HG02678 (cell line): ENCODE measurements around the gene NSMCE1.
A peak's percentile ranks its signal among the peaks of the same experiment; 100 is the strongest.

Source experiments
- ATAC-seq: cut with Tn5 transposase; IDR thresholded peaks from one replicate; pipeline ENCODE4 v1.9.1; 2021; ENCODE audit warnings: mild to moderate bottlenecking, moderate library complexity; ENCODE audit not compliant: unreplicated experiment

NSMCE1 gene, protein sequence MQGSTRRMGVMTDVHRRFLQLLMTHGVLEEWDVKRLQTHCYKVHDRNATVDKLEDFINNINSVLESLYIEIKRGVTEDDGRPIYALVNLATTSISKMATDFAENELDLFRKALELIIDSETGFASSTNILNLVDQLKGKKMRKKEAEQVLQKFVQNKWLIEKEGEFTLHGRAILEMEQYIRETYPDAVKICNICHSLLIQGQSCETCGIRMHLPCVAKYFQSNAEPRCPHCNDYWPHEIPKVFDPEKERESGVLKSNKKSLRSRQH

DNA sequence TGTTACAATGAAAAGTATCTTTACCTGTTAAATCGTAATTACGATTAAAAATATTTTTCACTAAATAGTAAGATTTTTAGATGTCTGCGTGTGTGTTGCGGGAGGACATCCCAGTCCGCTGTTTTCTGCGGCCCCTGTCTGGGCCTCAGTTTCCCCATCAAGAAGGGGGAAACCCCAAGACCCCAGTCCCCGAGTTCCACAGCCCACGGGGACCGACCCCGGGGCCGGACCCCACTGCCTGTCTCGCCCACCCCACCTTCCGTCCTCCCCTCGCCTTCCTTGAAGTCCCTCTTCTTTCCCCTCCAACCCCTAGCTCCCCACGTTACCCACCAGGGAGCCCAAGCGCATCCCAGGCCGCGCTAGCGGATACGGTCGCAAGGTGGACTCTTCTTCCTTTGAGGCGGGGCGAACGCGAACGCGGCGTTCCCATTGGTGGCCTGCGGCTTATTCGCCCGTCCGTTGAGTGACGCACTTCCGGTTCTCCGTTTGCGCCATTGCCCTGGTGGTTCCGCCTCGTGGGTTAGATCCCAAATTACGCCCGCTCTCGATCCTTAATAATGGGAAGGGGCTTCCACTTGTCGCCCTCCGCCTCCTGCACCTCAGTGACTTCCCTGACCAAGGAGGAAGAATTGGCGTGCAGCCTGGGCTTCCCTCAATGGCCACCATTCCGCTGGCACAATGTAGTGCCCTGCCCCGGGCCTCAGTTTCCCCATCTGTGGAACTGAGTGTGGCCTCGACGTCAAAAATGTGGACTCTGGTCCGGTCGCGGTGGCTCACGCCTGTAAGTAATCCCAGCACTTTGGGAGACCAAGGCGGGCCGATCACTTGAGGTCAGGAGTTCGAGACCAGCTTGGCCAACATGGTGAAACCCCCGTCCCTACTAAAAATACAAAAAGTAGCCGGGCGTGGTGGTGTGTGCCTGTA is at the start of gene NSMCE1:
Gene NSMCE1, minus strand, starts transcription at position 397 of the 924 bp plus-strand sequence. CDS start 11,202 bp downstream, outside the sequence.
- ATAC-seq = peak; percentile 99

DNA sequence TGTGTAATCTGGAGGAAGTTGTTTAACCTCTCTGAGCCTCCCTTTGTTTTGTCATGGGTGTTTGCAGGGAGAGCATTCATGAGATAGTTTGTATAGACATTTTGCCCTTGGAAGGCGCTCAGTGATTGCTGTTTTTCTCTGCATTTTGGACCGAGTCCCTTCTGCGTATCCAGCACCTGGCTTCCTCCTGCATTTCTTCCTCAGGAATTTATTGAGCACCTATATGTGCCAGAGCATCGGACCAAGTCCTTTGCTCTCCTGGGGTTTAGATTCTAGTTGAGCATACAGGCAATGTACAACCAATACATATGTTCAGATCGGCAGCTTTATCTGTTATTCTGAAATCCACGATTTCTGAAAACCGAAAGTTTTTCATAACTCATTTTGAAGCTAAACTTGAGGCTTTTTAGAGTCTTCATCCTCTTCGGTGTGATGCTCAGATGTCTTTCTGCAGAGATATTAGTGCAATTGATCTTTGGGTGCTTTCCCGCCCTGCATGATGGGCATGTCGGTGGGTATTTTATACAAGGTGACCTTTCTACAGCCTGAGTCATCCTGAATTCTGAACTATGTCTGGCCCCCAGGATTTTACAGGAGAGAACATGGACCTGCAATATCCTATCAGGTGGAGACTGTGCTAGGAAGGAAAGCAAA is 49.3 kb upstream of the NSMCE1 start:
- ATAC-seq = no peak

DNA sequence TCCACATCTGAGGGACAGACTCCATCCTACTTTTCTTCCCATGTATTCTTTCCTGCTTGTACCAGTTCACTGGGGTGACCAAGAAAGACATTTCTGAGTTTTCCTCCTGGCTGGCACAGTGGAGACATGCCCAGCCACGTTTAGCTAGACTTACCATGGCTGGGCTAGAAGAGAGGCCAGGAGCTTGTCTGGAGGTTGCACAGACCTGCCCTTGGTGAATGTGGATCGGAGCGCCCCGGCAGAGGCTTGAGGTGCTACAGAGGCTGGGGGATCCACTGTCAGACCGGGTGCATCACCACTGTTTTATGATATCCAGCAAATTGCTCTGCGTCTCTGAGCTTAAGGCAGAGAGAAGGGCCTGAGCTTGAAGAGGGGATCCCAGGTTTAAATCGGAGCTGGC is 48.7 kb upstream of the NSMCE1 start:
- no peak for ATAC-seq

DNA sequence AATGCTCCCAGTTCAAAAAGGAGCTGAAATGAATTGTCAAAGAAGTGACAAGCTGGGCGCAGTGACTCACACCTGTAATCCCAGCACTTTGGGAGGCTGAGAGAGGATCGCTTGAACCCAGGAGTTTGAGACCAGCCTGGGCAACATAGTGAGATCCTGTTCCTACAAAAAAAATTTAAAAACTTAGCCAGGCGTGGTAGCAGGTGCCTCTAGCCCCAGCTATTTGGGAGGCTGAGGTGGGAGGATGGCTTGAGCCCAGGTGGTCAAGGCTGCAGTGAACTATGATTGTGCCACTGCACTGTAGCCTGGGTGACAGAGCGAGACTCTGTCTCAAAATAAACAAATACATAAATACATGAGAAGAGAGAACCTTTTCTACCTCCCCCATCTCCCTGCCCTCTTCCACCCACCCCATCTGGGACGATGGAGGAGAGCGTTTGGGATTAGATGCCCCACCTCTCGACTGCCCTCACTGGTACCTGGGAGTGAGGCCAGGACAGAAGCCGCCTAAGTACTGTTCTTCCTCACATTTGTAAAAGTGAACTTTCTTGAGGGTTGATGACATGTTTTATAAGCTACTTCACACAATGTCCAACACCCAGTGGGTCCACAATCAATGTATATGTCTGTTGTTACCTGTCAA is 47.6 kb upstream of the NSMCE1 start:
- no peak for ATAC-seq

DNA sequence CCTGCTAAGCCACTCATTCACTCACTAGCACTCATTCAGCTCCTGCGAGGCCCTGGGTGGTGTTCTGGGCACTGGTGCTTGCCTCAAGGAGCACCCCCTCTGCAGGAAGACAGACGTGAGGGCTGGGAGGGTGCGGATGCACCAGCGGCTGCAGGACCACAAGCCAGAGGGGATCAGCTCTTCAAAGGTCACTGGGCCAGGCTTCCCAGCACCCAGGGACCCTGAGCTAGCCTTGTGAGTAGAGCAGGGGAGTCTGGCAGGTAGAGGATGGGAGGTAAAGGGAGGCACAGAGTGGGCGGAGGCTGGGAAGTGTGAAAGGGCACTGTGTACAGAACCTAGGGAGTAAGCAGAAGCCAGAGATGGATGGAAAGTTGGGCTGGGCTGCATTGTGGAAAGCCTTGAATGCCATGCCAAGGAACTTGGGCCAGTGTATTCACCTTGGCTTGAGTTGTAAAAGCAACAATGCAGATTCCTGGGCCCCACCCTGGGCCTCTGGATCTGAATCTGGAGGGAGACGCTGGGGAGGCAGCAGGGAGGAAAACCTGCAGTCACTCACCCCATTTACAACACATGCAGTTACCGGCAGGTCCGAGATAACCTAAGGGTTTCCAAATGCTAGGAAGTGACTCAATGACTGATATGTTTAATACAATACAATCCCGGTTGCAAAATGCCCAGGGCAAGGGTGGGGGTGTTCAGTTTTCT is 46.9 kb upstream of the NSMCE1 start:
- no peak for ATAC-seq

GRCh38 chr16:27314986-27315332 is 46.4 kb upstream of the NSMCE1 start:
- no peak for ATAC-seq

DNA sequence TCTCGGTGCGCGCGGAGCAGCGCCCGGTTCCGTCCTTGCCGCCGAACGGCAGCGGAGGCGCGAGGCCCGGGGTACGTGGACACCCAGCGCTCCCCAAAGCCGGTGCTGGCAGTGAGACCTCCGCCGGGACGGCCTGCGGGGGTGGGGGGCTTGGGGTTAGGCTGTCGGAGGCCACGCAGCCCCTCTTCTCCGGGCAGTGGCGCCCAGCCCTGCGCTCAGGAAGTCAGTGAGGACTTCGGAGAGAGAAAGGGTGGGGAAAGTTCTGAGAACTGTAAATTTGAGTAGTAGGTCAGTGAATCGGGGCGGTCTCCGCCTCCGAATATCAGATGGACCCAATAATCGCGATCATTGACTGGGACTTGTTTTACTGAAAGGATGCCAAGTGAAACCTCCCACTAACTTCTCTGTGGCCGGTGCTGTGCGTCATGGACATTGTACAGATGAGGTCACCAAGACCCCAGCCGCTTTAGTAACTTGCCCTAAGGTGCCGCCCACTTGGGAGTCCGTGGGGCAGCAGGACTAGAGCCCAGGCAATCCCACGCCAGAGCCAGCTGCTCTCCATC is 45.7 kb upstream of the NSMCE1 start:
- peak; percentile 15 for ATAC-seq

DNA sequence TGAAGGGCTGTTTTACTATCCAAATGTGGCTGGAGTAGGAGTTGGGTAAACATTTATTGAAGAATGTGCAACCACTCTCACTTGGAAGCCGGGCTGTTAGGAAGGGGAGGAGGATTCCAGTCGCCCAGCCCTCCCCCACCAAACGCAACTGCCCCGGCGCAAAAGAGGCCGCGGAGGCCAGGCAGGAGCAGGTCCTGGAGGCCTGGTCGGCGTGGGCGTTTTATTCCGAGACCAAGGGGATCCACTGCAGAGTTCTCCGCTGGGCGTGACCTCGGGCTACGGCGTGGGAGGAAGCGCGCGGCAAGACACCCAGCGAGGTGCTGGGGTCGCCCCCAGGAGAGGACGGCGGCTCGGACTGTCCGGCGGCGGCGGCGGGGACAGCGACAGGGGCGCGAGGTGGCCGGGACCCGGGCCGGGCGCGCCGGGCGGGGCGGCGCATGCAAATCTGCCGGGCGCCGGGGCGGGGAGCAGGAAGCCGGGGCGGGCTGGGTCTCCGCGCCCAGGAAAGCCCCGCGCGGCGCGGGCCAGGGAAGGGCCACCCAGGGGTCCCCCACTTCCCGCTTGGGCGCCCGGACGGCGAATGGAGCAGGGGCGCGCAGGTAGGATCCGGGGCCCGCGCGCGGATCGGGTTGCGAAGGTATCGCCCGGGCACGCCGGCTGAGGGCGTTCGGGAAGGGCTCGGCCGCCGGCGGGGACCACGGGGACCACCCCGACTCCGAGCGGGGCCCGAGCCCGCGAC is 45.0 kb upstream of the NSMCE1 start, which contains the start of gene IL4R:
Gene IL4R, plus strand, starts transcription at position 553 of the 739 bp plus-strand sequence. CDS start 26,230 bp downstream, outside the sequence.
- ATAC-seq = peak; percentile 65

- no peak for ATAC-seq
Measured at GRCh38 chr16:27312580-27313421, 44.2 kb upstream of the NSMCE1 start.

DNA sequence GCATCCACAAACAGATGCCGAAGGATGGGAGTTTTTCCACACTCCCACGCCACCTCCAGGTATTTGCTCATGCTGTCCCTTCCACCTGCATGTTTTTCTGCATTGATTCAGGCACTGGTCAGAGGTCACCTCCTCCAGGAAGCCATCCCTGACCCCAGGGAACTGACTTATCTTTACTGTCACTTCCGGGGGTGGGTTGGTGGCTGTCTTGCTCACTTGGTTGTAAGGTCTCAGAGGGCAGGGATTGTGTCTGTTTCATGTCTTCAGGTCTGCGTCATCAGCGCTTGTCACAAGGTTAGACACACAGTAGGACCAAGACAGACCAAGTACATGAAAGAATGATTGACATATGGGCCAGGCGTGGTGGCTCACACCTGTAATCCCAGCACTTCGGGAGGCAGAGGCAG is 43.3 kb upstream of the NSMCE1 start:
- ATAC-seq = no peak

DNA sequence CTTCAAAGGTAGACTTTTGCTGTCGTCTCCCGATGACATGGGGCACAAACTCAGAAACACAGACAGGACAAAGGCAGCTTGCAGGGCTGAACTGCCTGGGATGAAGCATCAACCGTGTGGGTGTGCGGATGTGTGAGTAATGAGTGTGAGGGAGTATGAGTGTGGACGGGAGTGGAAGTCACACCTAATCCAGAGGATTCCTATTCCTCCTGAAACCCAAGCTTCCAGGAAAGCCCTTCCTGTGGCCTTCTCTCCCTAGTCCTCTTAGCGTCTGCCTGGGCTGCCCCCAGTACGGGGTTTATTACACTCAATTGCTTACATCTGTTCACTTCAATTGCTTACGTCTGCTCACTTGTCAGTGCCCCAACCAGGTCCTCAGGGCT is 42.9 kb upstream of the NSMCE1 start:
- ATAC-seq = no peak

- ATAC-seq = no peak
Measured at GRCh38 chr16:27310576-27311447, 42.2 kb upstream of the NSMCE1 start.

DNA sequence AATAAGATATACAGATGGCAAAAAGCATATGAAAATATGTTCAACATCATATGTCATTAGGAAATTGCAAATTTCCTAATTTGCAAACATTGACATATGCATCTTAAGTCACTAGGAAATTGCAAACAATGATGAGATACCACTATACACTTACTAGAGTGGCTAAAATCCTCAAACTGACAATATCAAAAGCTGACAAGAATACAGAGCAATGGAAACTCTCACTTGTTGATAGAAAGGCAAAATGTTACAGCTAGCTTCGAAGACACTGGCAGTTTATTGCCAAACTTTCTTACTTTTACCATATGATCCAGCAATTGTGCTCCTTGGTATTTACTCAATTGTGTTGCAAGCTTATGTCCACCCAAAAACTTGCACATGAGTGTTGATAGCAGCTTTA is 40.2 kb upstream of the NSMCE1 start:
- no peak for ATAC-seq

- ATAC-seq = no peak
Measured at GRCh38 chr16:27305839-27306442, 37.4 kb upstream of the NSMCE1 start.

GRCh38 chr16:27304881-27305745 is 36.5 kb upstream of the NSMCE1 start:
- ATAC-seq = no peak

DNA sequence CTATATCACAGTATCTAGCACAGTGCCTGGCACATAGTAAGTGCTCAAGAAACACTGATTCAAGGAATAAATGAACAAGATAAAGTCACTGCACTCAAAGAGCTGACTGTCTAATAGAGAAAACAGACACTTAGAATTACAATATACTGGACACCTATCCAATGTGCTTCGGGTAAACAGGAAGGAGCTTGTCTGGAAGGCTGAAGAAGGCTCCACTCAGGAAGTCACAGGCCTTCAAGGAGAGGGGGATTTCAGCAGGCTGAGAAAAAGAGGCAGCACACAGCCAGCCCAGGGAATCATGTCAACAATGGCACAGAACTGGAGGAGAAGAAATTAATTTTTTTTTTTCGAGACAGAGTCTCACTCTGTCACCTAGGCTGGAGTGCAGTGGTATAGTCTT is 35.5 kb upstream of the NSMCE1 start:
- no peak for ATAC-seq
